ENCODE results near the gene ALG14. TPM values are rescaled to one million over a fixed set of nuclear protein-coding genes. Genes with fewer than 3 reads are reported as not detected.

The ALG14 gene
- total RNA-seq, 6 experiments from 2014 or later: 8.8 to 14.0 (median 11.9) TPM

DNA sequence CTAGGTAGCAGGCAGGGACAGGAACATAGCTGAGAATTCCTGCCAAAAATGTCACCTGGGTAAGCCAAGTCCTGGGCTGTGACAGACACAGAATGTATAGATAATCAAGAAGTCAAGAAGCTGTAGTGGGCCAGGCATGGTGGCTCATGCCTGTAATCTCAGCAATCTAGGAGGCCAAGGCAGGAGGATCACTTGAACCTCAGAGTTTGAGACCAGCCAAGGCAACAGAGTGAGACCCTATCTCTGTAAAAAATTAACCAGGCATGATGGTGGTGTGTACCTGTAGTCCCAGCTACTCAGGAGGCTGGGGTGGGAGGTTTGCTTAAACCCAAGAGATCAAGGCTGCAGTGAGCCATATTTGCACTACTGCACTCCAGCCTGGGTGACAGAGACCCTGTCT is 3.3 kb upstream of the ALG14 start:
- peaks cover 5% of the 10 kb centered on the region for H3K36me3 Mint-ChIP-seq (ENCODE audit: low read depth)
- H3K4me1 Mint-ChIP-seq (ENCODE audit: low read depth): peaks cover 18% of the 10 kb centered on the region
- no peak overlapping the region for H3K27ac Mint-ChIP-seq

DNA sequence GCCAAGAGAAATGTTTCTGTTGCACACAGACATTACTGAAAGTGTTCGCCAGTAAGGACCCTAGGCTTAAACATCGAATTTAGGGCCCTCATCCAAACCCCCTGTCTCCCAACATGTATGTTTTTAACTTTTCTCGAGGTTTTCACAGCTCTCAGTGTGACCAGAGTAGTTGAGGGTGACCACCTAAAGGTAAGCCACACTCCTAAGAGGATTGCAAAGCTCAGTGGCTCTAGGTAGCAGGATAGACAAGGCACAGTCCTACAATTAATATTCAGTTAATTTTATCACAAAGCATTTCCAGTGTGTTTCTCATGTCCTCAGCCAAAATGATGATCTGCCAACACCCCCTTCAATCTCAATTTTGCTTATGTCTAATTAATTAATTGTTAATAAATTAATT is 695 bp upstream of the ALG14 start:
- Mint-ChIP-seq H3K4me1 (ENCODE audit: low read depth) (peaks cover 20% of the 10 kb centered on the region), H3K27me3 (ENCODE audit: insufficient read depth) (no peaks in the 10 kb centered on the region; the same call in 1 of the 2 replicates), H3K4me3 (peak overlapping the region; percentile 99), H3K9me3 (no peaks in the 10 kb centered on the region), H3K27ac (peak overlapping the region; percentile 95), H3K36me3 (ENCODE audit: low read depth) (peaks cover 9% of the 10 kb centered on the region)
- TF ChIP-seq, protein P1, sequence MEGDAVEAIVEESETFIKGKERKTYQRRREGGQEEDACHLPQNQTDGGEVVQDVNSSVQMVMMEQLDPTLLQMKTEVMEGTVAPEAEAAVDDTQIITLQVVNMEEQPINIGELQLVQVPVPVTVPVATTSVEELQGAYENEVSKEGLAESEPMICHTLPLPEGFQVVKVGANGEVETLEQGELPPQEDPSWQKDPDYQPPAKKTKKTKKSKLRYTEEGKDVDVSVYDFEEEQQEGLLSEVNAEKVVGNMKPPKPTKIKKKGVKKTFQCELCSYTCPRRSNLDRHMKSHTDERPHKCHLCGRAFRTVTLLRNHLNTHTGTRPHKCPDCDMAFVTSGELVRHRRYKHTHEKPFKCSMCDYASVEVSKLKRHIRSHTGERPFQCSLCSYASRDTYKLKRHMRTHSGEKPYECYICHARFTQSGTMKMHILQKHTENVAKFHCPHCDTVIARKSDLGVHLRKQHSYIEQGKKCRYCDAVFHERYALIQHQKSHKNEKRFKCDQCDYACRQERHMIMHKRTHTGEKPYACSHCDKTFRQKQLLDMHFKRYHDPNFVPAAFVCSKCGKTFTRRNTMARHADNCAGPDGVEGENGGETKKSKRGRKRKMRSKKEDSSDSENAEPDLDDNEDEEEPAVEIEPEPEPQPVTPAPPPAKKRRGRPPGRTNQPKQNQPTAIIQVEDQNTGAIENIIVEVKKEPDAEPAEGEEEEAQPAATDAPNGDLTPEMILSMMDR (IDR thresholded peaks at IDR 0.05): no peak
- no peak for DNase-seq

More for the DNA sequence above, 3.3 kb upstream of the ALG14 start:
- H3K4me3 Mint-ChIP-seq: no peak overlapping the region
- TF ChIP-seq, protein P1 (IDR thresholded peaks at IDR 0.05): no peak
- no peaks in the 10 kb centered on the region; the same call in 1 of the 2 replicates for H3K27me3 Mint-ChIP-seq (ENCODE audit: insufficient read depth)
- DNase-seq: no peak
- H3K9me3 Mint-ChIP-seq: no peaks in the 10 kb centered on the region

DNA sequence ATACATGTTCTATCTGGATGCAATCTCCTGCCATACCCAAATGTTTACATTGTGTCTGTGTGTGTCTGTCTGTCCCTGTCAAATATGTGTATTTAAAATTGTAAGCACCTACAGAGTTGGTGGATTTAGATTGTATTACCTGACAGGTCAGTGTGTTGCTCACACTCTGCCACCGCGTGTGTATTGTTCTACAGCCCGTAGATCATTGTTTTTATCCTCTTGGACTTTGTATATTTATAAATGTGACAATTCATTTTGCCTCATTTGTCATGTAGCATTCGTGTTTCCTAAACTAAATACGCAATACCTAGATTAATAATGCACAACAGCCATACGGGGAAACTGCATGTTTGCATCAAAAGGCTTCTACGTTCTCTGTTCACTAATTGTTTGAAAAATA is 634 bp downstream of the ALG14 start:
- Mint-ChIP-seq H3K4me3 (peak overlapping the region; percentile 99), H3K27me3 (ENCODE audit: insufficient read depth) (no peaks in the 10 kb centered on the region; the same call in 1 of the 2 replicates), H3K27ac (peak overlapping the region; percentile 95), H3K9me3 (no peaks in the 10 kb centered on the region), H3K36me3 (ENCODE audit: low read depth) (peaks cover 9% of the 10 kb centered on the region), H3K4me1 (ENCODE audit: low read depth) (peaks cover 20% of the 10 kb centered on the region)
- TF ChIP-seq, protein P1 (IDR thresholded peaks at IDR 0.05): no peak
- no peak for DNase-seq

DNA sequence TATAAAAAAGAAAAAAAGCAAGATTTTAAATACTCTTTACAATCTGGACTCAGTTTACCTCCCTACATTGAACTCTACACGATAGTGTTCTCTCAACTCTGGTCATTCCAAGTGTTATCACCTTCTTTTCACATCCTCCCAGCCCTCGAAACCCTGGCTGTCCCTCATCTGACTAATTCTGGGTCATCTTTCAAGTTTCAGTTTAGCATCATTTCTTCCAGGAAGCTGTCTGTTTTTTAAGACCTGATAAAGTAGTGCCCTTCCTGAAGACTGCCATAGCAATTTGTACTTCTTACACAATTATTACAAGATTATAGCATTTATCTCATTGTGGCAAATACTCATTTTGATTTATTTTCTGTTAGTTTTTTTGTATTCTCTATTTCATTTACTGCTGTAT is 1.2 kb downstream of the ALG14 start:
- peaks cover 20% of the 10 kb centered on the region for H3K4me1 Mint-ChIP-seq (ENCODE audit: low read depth)
- no peaks in the 10 kb centered on the region; the same call in 1 of the 2 replicates for H3K27me3 Mint-ChIP-seq (ENCODE audit: insufficient read depth)
- TF ChIP-seq, protein P1 (IDR thresholded peaks at IDR 0.05): no peak
- DNase-seq: no peak
- H3K27ac Mint-ChIP-seq: peak overlapping the region; percentile 95
- no peaks in the 10 kb centered on the region for H3K9me3 Mint-ChIP-seq
- peak overlapping the region; percentile 99 for H3K4me3 Mint-ChIP-seq
- H3K36me3 Mint-ChIP-seq (ENCODE audit: low read depth): peaks cover 9% of the 10 kb centered on the region

DNA sequence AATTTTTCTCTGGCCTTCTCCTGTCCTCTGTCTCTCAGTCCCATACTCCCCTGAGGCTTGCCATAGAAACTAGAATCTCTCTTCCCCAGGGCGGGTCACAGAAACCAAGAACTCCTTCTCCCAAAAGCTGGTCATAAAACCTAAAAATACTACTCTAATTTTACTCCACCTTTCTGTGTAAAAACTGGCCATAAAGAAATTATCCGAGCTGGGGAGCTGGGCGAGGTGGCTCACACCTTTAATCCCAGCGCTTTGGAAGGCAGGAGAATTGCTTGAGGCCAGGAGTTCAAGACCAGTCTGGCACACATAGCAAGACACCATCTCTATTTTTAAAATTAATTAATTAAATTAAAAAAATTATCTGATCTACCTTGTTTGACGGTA is 3.0 kb downstream of the ALG14 start:
- Mint-ChIP-seq H3K36me3 (ENCODE audit: low read depth) (peaks cover 9% of the 10 kb centered on the region), H3K27me3 (ENCODE audit: insufficient read depth) (no peaks in the 10 kb centered on the region), H3K4me1 (ENCODE audit: low read depth) (peaks cover 20% of the 10 kb centered on the region), H3K9me3 (no peaks in the 10 kb centered on the region), H3K27ac (no peak overlapping the region), H3K4me3 (no peak overlapping the region)
- TF ChIP-seq, protein P1 (IDR thresholded peaks at IDR 0.05): no peak
- no peak for DNase-seq

All from HFFc6 (cell line).